ENCODE results near the gene AP3B1.

AP3B1 gene

DNA sequence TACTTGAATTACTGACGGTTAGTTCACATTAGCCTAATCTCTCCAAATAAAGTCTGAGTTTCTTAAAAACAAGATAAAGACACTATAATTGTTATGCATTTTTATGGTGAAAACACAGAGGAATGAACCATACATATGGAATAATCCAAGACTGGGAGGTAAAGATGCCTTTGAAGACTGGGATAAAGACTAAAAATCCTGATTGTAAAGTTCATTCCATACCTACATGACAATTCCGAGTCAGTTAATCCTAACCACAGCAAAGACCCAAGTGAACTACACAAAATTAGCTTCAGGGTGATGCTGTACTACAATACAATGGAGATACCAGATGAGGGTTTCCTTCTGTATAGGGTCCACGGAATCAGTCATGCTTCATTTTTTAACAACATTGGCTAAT is 6.3 kb downstream of the AP3B1 start:
- Histone ChIP-seq H3K79me2 (ENCODE audit: low read length) (peaks cover 30% of the 10 kb centered on the region), H3K36me3 (replicated peaks; ENCODE audit: low read depth, low read length) (no peaks in the 10 kb centered on the region), H3K4me1 (ENCODE audit: low read length) (peaks cover under 1% of the 10 kb centered on the region; the same call in 1 of the 2 replicates), H3K4me3 (ENCODE audit: low read length) (no peak overlapping the region), H3K9me3 (ENCODE audit: insufficient read depth, low read length) (no peaks in the 10 kb centered on the region), H2AFZ (ENCODE audit: low read depth, low read length) (no peak overlapping the region), H3K9ac (ENCODE audit: low read length) (no peak overlapping the region), H4K20me1 (ENCODE audit: insufficient read depth, low read length) (no peaks in the 10 kb centered on the region; the same call in 1 of the 2 replicates), H3K27ac (ENCODE audit: low read length) (no peak overlapping the region), H3K4me2 (ENCODE audit: low read length) (no peak overlapping the region), H3K27me3 (ENCODE audit: low read depth, low read length) (no peaks in the 10 kb centered on the region)
- TF ChIP-seq EZH2phosphoT487 (IDR thresholded peaks at IDR 0.05; ENCODE audit: low read depth), result no peak
- TF ChIP-seq, protein P1, sequence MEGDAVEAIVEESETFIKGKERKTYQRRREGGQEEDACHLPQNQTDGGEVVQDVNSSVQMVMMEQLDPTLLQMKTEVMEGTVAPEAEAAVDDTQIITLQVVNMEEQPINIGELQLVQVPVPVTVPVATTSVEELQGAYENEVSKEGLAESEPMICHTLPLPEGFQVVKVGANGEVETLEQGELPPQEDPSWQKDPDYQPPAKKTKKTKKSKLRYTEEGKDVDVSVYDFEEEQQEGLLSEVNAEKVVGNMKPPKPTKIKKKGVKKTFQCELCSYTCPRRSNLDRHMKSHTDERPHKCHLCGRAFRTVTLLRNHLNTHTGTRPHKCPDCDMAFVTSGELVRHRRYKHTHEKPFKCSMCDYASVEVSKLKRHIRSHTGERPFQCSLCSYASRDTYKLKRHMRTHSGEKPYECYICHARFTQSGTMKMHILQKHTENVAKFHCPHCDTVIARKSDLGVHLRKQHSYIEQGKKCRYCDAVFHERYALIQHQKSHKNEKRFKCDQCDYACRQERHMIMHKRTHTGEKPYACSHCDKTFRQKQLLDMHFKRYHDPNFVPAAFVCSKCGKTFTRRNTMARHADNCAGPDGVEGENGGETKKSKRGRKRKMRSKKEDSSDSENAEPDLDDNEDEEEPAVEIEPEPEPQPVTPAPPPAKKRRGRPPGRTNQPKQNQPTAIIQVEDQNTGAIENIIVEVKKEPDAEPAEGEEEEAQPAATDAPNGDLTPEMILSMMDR (IDR thresholded peaks at IDR 0.05; ENCODE audit: low read depth, low read length), result no peak

DNA sequence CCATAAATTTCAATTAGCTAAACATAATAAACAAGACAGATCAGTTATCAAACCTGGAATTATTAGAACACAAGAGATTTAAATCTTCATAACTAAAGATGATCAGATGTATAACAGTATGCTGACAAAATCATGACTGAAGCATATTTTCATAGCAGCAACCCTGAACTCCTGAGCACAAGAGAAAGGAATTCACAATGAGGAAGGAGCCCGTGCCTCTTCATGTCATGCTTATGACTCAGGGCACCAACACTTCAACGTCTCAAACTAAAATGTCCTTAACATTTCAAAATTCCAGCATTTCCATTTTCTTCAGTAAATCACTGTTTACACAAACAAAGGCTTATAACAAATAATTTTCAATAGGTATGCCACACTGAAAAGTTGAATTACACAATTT is 6.7 kb downstream of the AP3B1 start:
- Histone ChIP-seq H3K27ac (ENCODE audit: low read length) (no peak overlapping the region), H3K4me1 (ENCODE audit: low read length) (no peaks in the 10 kb centered on the region), H3K4me2 (ENCODE audit: low read length) (no peak overlapping the region), H3K9ac (ENCODE audit: low read length) (no peak overlapping the region), H4K20me1 (ENCODE audit: insufficient read depth, low read length) (no peaks in the 10 kb centered on the region; the same call in 1 of the 2 replicates), H3K27me3 (ENCODE audit: low read depth, low read length) (no peaks in the 10 kb centered on the region), H2AFZ (ENCODE audit: low read depth, low read length) (no peak overlapping the region), H3K79me2 (ENCODE audit: low read length) (peaks cover 27% of the 10 kb centered on the region), H3K4me3 (ENCODE audit: low read length) (no peak overlapping the region), H3K9me3 (ENCODE audit: insufficient read depth, low read length) (no peaks in the 10 kb centered on the region), H3K36me3 (replicated peaks; ENCODE audit: low read depth, low read length) (no peaks in the 10 kb centered on the region)
- TF ChIP-seq, protein P1 (IDR thresholded peaks at IDR 0.05; ENCODE audit: low read depth, low read length), result no peak

DNA sequence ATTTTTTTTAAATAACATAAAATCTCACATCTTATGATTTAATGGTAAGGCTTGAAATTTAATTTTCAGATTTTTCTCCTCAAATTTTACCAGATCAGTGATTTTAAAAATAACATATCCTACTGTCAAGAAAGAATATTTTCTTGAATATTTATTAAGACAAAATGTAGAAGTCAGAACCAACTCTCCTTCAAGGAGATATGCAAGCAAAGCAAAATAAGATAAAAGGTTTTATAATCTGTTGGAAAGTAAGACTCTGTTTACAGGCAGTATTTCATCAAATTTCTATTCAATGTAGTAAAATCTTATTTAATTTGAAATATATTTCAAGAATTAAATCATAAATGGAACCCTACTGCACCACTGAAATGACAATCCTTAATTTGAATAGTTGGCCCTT is 7.3 kb downstream of the AP3B1 start:
- Histone ChIP-seq H4K20me1 (ENCODE audit: insufficient read depth, low read length) (no peaks in the 10 kb centered on the region; the same call in 1 of the 2 replicates), H3K27me3 (ENCODE audit: low read depth, low read length) (no peaks in the 10 kb centered on the region), H3K4me1 (ENCODE audit: low read length) (no peaks in the 10 kb centered on the region), H2AFZ (ENCODE audit: low read depth, low read length) (no peak overlapping the region), H3K9ac (ENCODE audit: low read length) (no peak overlapping the region), H3K4me3 (ENCODE audit: low read length) (no peak overlapping the region), H3K9me3 (ENCODE audit: insufficient read depth, low read length) (no peaks in the 10 kb centered on the region), H3K79me2 (ENCODE audit: low read length) (peaks cover 22% of the 10 kb centered on the region), H3K36me3 (replicated peaks; ENCODE audit: low read depth, low read length) (no peaks in the 10 kb centered on the region), H3K4me2 (ENCODE audit: low read length) (no peak overlapping the region), H3K27ac (ENCODE audit: low read length) (no peak overlapping the region)
- no peak for TF ChIP-seq EZH2phosphoT487 (IDR thresholded peaks at IDR 0.05; ENCODE audit: low read depth)
- TF ChIP-seq, protein P1 (IDR thresholded peaks at IDR 0.05; ENCODE audit: low read depth, low read length), result no peak

DNA sequence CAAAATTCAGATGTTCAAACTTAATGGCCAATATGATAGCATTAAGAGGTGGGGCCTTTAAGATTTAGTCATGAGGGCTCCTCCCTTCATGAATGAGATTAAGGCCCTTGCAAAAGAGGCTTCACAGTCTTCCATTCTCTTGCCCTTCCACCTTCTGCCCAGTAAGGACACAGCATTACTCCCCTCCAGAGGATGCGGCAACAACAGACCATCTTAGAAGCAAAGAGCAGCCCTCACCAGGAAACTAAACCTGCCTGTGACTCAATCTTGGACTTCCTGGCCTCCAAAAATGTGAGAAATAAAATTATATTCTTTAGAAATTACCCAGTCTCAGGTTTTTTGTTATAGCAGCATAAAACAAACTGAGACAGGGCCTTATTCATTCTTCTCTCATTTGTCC is 8.2 kb downstream of the AP3B1 start:
- no peak overlapping the region for H2AFZ ChIP-seq (ENCODE audit: low read depth, low read length)
- H3K79me2 ChIP-seq (ENCODE audit: low read length), result peaks cover 25% of the 10 kb centered on the region
- no peak overlapping the region for H3K27ac ChIP-seq (ENCODE audit: low read length)
- TF ChIP-seq, protein P1 (IDR thresholded peaks at IDR 0.05; ENCODE audit: low read depth, low read length), result no peak
- no peak for TF ChIP-seq EZH2phosphoT487 (IDR thresholded peaks at IDR 0.05; ENCODE audit: low read depth)
- H3K4me2 ChIP-seq (ENCODE audit: low read length), result no peak overlapping the region
- no peaks in the 10 kb centered on the region for H3K9me3 ChIP-seq (ENCODE audit: insufficient read depth, low read length)
- no peaks in the 10 kb centered on the region for H3K27me3 ChIP-seq (ENCODE audit: low read depth, low read length)
- no peaks in the 10 kb centered on the region for H3K36me3 ChIP-seq (replicated peaks; ENCODE audit: low read depth, low read length)
- no peak overlapping the region for H3K4me3 ChIP-seq (ENCODE audit: low read length)
- no peaks in the 10 kb centered on the region; the same call in 1 of the 2 replicates for H4K20me1 ChIP-seq (ENCODE audit: insufficient read depth, low read length)
- no peak overlapping the region for H3K9ac ChIP-seq (ENCODE audit: low read length)
- no peaks in the 10 kb centered on the region for H3K4me1 ChIP-seq (ENCODE audit: low read length)

Data from OCI-LY3 (cell line).